Neuronal stem cell (in vitro differentiated cells): ENCODE results near the gene MXD4.

Experiments used
- DNase-seq: peaks from one replicate; pipeline ENCODE4 v3.0.0-alpha.2; 2013; ENCODE audit warnings: low spot score
- H2AFZ ChIP-seq: one replicate; pipeline ENCODE4 v1.6.1; 2013; ENCODE audit warnings: mild to moderate bottlenecking, low read length, inconsistent platforms
- H2AK5ac ChIP-seq: 2 replicates; pipeline ENCODE4 v1.6.1; 2013; ENCODE audit warnings: low read depth, mild to moderate bottlenecking, inconsistent platforms, low read length, moderate library complexity, mixed read lengths
- H2BK120ac ChIP-seq: 2 replicates; pipeline ENCODE4 v1.6.1; 2013; ENCODE audit warnings: low read depth, mild to moderate bottlenecking, inconsistent platforms, low read length, moderate library complexity, mixed read lengths
- H2BK12ac ChIP-seq: one replicate; pipeline ENCODE4 v1.6.1; 2013; ENCODE audit warnings: low read length, inconsistent platforms
- H2BK15ac ChIP-seq: 2 replicates; pipeline ENCODE4 v1.6.1; 2013; ENCODE audit warnings: mild to moderate bottlenecking, low read length, inconsistent platforms, mixed read lengths
- H2BK5ac ChIP-seq: one replicate; pipeline ENCODE4 v1.6.1; 2013; ENCODE audit warnings: inconsistent platforms, mild to moderate bottlenecking, low read length, moderate library complexity
- H3K14ac ChIP-seq: one replicate; pipeline ENCODE4 v1.6.1; 2013; ENCODE audit warnings: low read length, inconsistent platforms
- H3K18ac ChIP-seq: 2 replicates; pipeline ENCODE4 v1.6.1; 2013; ENCODE audit warnings: low read length, inconsistent platforms
- H3K23ac ChIP-seq: 2 replicates; pipeline ENCODE4 v1.6.1; 2013; ENCODE audit warnings: low read depth, mild to moderate bottlenecking, mixed read lengths, low read length, inconsistent platforms; ENCODE audit not compliant: poor library complexity
- H3K27ac ChIP-seq: replicated peaks from 3 replicates; pipeline ENCODE4 v1.5.1; 2013; ENCODE audit warnings: low read length, inconsistent platforms
- H3K27me3 ChIP-seq, 3 experiments: 2 replicates each; pipeline ENCODE4 v1.6.1; 2013; ENCODE audit warnings: low read length in 3 of 3, mild to moderate bottlenecking in 2 of 3, inconsistent platforms in 1 of 3, low read depth in 1 of 3, mixed read lengths in 1 of 3, moderate library complexity in 1 of 3; ENCODE audit not compliant: control insufficient read depth in 3 of 3, insufficient read depth in 3 of 3
- H3K36me3 ChIP-seq, 2 donors: replicated peaks in 1 of 2; 2 replicates each; pipeline ENCODE4 v1.6.1; 2013; ENCODE audit warnings: low read length in 2 of 2; ENCODE audit not compliant: control insufficient read depth in 2 of 2, insufficient read depth in 2 of 2
- H3K4ac ChIP-seq: 2 replicates; pipeline ENCODE4 v1.6.1; 2013; ENCODE audit warnings: inconsistent platforms, mild to moderate bottlenecking, low read length, moderate library complexity
- H3K4me1 ChIP-seq, 2 donors: 1 replicate in 1 of 2; 2 replicates in 1 of 2; pipeline ENCODE4 v1.6.1; 2013; ENCODE audit warnings: low read length in 2 of 2, low read depth in 1 of 2; ENCODE audit not compliant: control insufficient read depth in 2 of 2, insufficient read depth in 1 of 2
- H3K4me2 ChIP-seq: one replicate; pipeline ENCODE4 v1.6.1; 2013; ENCODE audit warnings: mild to moderate bottlenecking, low read length, inconsistent platforms; ENCODE audit not compliant: insufficient read depth, poor library complexity, severe bottlenecking
- H3K4me3 ChIP-seq, 2 donors: 2 replicates each; pipeline ENCODE4 v1.5.1; 2013; ENCODE audit warnings: low read length in 2 of 2, mild to moderate bottlenecking in 2 of 2, inconsistent platforms in 1 of 2, moderate library complexity in 1 of 2
- H3K79me1 ChIP-seq: one replicate; pipeline ENCODE4 v1.6.1; 2013; ENCODE audit warnings: low read depth, mild to moderate bottlenecking, inconsistent platforms, low read length, moderate library complexity
- H3K9ac ChIP-seq: one replicate; pipeline ENCODE4 v1.6.1; 2013; ENCODE audit warnings: mild to moderate bottlenecking, low read depth, low read length, inconsistent platforms; ENCODE audit not compliant: poor library complexity
- H3K9me3 ChIP-seq, 2 donors: replicated peaks in 1 of 2; 2 replicates each; pipeline versions ENCODE3 to v1.6.1; 2013; ENCODE audit warnings: low read length in 2 of 2, mild to moderate bottlenecking in 2 of 2, inconsistent platforms in 1 of 2, low read depth in 1 of 2, mixed read lengths in 1 of 2, moderate library complexity in 1 of 2; ENCODE audit not compliant: control insufficient read depth in 2 of 2, insufficient read depth in 1 of 2
- H4K8ac ChIP-seq: one replicate; pipeline ENCODE4 v1.6.1; 2013; ENCODE audit warnings: low read depth, mild to moderate bottlenecking, inconsistent platforms, low read length, moderate library complexity
- H4K91ac ChIP-seq: one replicate; pipeline ENCODE4 v1.6.1; 2013; ENCODE audit warnings: low read length, low read depth, mild to moderate bottlenecking, inconsistent platforms; ENCODE audit not compliant: poor library complexity
- WGBS, 2 donors: extraction: QIAGEN DNeasy Blood & Tissue Kit; methylation state at CpG; one replicate each; pipeline ENCODE4 v1.1.7; 2013; ENCODE audit warnings: missing lambda C conversion rate in 2 of 2, mixed read lengths in 1 of 2; ENCODE audit not compliant: insufficient read length in 2 of 2, insufficient replicate concordance in 1 of 2; ENCODE audit errors: extremely low coverage in 2 of 2; 5-methylcytosine and 5-hydroxymethylcytosine counted together

Gene MXD4

DNA sequence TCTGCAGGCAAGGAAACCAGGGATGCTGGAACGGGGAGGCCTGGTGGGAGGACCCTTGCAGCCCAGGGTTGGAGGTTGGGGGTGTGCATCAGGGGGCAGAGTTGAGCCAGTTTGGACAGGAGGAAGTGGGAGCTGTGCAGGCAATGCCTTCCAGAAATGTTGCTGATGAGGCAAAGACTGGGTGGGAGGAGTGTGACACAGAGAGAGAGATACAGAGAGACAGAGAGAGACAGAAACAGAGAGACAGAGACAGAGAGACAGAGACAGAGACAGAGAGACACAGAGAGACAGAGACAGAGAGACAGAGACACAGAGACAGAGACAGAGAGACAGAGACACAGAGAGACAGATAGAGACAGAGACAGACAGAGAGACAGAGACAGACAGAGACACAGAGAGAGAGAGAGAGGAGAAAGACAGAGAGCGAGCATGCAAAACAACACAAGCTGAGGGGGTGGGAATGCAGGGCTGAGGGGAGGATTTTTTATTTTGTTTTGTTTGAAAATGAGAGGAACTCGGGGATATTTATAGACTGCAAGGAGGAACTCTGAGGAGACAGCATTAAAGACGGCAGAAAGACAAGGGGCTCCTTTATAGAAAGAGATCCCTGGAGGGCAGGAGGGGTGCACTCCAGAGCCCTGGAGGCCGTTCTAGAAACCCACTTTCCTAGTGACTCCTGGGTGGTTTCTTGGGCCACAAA is 18.1 kb downstream of the MXD4 start:
- Histone ChIP-seq H3K36me3 (peaks cover 4 to 14% of the 10 kb centered on the region in 2 donors), H2AK5ac (no peak overlapping the region), H3K9ac (no peak overlapping the region), H3K4ac (no peak overlapping the region), H3K9me3 (peaks cover 0 to 3% of the 10 kb centered on the region in 2 donors), H3K14ac (no peak overlapping the region), H2BK120ac (no peak overlapping the region), H2BK15ac (no peak overlapping the region), H3K4me1 (peaks cover 1 to 19% of the 10 kb centered on the region in 2 donors), H4K8ac (no peak overlapping the region), H3K18ac (no peak overlapping the region), H3K4me3 (no peak overlapping the region), H3K79me1 (peaks cover 4% of the 10 kb centered on the region), H2BK5ac (no peak overlapping the region), H2BK12ac (no peak overlapping the region), H2AFZ (no peak overlapping the region), H4K91ac (no peak overlapping the region), H3K23ac (no peak overlapping the region), H3K27me3 (no peaks in the 10 kb centered on the region), H3K27ac (no peak overlapping the region), H3K4me2 (no peak overlapping the region)
- no peak for DNase-seq
- 100% methylated on average over 1 of the region's 5 CpGs; no CpG with 5 or more reads in 1 of the 2 donors for WGBS, 2 donors

DNA sequence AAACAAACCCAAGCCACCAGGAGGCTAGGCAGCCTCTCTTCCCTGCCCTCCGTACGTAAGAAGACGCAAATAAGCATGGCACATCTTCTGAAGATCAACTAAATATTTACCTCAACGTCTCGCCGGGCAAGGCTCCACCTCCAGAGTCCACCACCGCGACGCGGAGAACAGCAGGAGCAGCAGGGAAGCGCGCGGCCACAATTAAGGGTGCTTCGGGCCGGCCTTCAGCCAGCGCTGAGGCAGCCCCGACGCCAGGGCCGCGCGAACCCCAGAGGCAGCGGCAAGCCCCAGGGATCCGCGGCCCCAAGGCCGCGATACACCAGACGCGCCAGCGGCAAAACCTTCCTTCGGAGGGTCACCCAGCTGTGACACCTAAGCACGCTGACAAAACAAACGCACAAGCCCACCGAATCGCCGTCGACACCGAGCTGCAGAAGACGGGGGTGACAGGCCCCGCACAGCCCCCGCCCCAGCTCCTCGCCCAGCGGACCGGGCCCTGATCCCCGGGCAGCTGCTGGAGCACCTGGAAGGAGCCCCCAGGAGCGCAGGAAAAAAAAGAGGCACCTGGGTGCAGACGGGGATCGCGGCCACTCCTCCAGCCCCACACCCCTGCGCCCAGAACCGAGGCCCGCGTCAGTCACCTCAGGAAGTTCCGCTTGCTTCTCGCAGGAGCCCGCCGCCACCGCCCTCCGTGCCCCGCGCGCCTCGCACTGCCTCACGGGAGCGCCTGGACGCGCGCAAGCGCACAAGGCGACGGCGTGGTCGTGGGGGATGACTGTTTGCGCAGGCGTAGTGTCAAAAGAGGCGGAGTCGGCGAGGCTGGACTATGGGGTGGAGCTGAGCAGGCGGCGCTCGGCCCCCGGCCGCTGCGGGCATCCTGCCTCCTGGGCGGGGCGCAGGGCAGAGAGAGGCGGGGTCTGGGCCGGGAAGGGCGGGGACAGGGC is 20.2 kb downstream of the MXD4 start, which contains the start of the genes HAUS3 and POLN:
TSS of gene HAUS3 (minus strand) at position 712 of the 944 bp plus-strand sequence. CDS start 1,175 bp downstream, outside the sequence.
TSS of gene POLN (minus strand) at position 712 of the 944 bp plus-strand sequence. CDS start 12,890 bp downstream, outside the sequence.
- no CpG with 5 or more reads among the region's 88 CpGs for WGBS, 2 donors

DNA sequence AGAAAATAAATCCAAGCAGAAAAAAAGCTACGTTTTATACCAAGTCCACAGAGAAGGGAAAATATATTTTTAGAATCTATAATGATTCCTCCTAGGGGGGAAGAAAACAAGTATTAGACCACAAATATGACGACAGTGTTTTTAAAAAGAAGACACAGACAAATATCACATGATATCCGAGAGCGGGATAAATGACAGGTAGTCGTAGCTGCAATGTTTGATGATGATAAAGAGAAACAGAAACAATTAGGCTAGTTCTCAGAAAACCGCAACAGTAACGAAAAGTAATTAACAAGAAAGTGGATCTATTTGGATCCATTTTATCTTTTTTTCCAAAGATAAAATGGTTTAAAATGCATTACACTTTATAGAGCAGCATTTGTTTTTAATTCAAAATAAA is 20.9 kb downstream of the MXD4 start:
- H3K18ac ChIP-seq, result no peak overlapping the region
- H2BK15ac ChIP-seq, result no peak overlapping the region
- H3K4me3 ChIP-seq, result peak overlapping the region; percentile 88 to 98
- no peak for DNase-seq
- peaks cover 0 to 3% of the 10 kb centered on the region in 2 donors for H3K9me3 ChIP-seq
- no peak overlapping the region for H3K14ac ChIP-seq
- H3K9ac ChIP-seq, result no peak overlapping the region
- H3K23ac ChIP-seq, result no peak overlapping the region
- no peaks in the 10 kb centered on the region for H3K27me3 ChIP-seq
- no peak overlapping the region for H3K4ac ChIP-seq
- H4K8ac ChIP-seq, result no peak overlapping the region
- peak overlapping the region; percentile 85 for H3K4me2 ChIP-seq
- H3K79me1 ChIP-seq, result peaks cover 4% of the 10 kb centered on the region
- no peak overlapping the region for H3K27ac ChIP-seq
- H2BK5ac ChIP-seq, result no peak overlapping the region
- H2AFZ ChIP-seq, result peak overlapping the region; percentile 95
- no CpG with 5 or more reads among the region's 7 CpGs for WGBS, 2 donors
- no peak overlapping the region for H2AK5ac ChIP-seq
- H2BK120ac ChIP-seq, result no peak overlapping the region
- H2BK12ac ChIP-seq, result no peak overlapping the region
- H3K36me3 ChIP-seq, result peaks cover 2 to 41% of the 10 kb centered on the region in 2 donors
- peaks cover 1 to 19% of the 10 kb centered on the region in 2 donors for H3K4me1 ChIP-seq
- no peak overlapping the region for H4K91ac ChIP-seq

More for the DNA sequence above, 20.2 kb downstream of the MXD4 start, which contains the start of the genes HAUS3 and POLN:
- Histone ChIP-seq H2AFZ (peak within 1 kb of the TSS; percentile 95), H2AK5ac (no peak within 1 kb of the TSS), H3K9ac (peak within 1 kb of the TSS; percentile 96), H4K91ac (no peak within 1 kb of the TSS), H3K4ac (no peak within 1 kb of the TSS), H4K8ac (no peak within 1 kb of the TSS), H3K4me2 (peak within 1 kb of the TSS; percentile 85), H3K18ac (peak within 1 kb of the TSS; percentile 86), H3K27me3 (no peaks in the 10 kb centered on the region), H2BK5ac (no peak within 1 kb of the TSS), H3K4me3 (peak within 1 kb of the TSS; percentile 88 to 98), H3K9me3 (peaks cover 0 to 3% of the 10 kb centered on the region in 2 donors), H3K23ac (peak within 1 kb of the TSS; percentile 50), H3K36me3 (peaks cover 2 to 35% of the 10 kb centered on the region in 2 donors), H2BK120ac (no peak within 1 kb of the TSS), H3K4me1 (peaks cover 1 to 19% of the 10 kb centered on the region in 2 donors), H2BK12ac (no peak within 1 kb of the TSS), H2BK15ac (no peak within 1 kb of the TSS), H3K14ac (peak within 1 kb of the TSS; percentile 85), H3K79me1 (peaks cover 4% of the 10 kb centered on the region), H3K27ac (peak within 1 kb of the TSS; percentile 42)
- peak; percentile 97 for DNase-seq
